IPS-20b (cell line): ENCODE results near the gene KMT2D.
"Not testable (repeated sequence)": the region's sequence is repeated elsewhere in the genome, so short reads cannot be mapped to it uniquely, and the experiment has no call there.

Experiments used
- H3K27ac ChIP-seq: one replicate; pipeline ENCODE4 v1.5.1; 2013; ENCODE audit warnings: low read length
- H3K27me3 ChIP-seq: 2 replicates; pipeline ENCODE4 v1.6.1; 2013; ENCODE audit warnings: mild to moderate bottlenecking, low read length, inconsistent platforms; ENCODE audit not compliant: insufficient read depth
- H3K36me3 ChIP-seq: 2 replicates; pipeline ENCODE4 v1.6.1; 2013; ENCODE audit warnings: low read depth, mild to moderate bottlenecking, inconsistent platforms, low read length, moderate library complexity; ENCODE audit not compliant: insufficient read depth
- H3K4me1 ChIP-seq: 2 replicates; pipeline ENCODE4 v1.6.1; 2013; ENCODE audit warnings: mild to moderate bottlenecking, control low read depth, inconsistent platforms, low read length, moderate library complexity; ENCODE audit not compliant: insufficient read depth
- H3K4me3 ChIP-seq: 2 replicates; pipeline ENCODE4 v1.5.1; 2013; ENCODE audit warnings: mild to moderate bottlenecking, low read length, inconsistent platforms
- H3K9ac ChIP-seq: 2 replicates; pipeline ENCODE4 v1.6.1; 2013; ENCODE audit warnings: low read depth, mild to moderate bottlenecking, inconsistent platforms, low read length, moderate library complexity
- H3K9me3 ChIP-seq: 2 replicates; pipeline ENCODE4 v1.6.1; 2013; ENCODE audit warnings: mild to moderate bottlenecking, low read depth, low read length, inconsistent platforms; ENCODE audit not compliant: insufficient read depth

Gene KMT2D

DNA sequence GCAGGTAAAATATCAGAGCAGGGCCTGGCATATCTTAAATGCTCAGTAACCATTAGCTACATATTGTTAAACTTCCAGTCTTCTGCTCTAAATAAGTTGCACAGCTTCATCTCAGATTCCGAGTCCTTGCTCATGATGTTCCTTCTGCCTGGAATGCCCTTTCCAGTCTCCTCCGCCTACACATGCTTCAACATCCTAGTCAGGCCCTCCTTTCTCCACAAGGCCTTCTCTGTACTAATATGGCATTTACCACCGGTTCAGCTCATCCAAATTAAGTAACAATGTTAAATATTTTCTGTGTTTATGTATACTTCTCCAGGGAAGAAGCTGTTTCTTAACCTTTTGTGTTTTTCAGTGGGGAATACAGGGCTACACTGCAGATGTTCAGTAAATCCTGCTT, 25.5 kb upstream of the KMT2D start:
- H3K4me3 ChIP-seq = no peak overlapping the region
- no peaks in the 10 kb centered on the region for H3K36me3 ChIP-seq
- H3K27ac ChIP-seq = no peak overlapping the region
- H3K4me1 ChIP-seq = no peaks in the 10 kb centered on the region
- H3K9ac ChIP-seq = no peak overlapping the region
- peaks cover 59% of the 10 kb centered on the region for H3K27me3 ChIP-seq
- no peaks in the 10 kb centered on the region for H3K9me3 ChIP-seq

DNA sequence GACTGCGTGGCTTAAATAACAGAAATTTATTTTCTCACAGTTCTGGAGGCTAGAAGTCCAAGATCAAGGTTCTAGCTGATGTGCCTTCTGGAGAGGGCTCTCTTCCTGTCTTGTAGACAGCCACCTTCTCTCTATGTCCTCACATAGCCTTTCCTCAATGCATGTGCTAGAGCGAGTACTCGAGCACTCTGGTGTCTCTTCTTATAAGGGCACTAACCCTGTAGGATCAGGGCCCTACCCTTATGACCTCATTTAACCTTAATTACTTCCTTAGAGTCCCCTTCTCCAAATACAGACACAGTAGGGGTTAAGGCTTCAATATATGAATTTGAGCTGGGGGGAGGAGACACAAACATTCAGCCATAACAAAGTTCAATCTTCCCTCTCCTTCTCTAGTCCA, 23.8 kb upstream of the KMT2D start:
- Histone ChIP-seq H3K27ac (no peak overlapping the region), H3K27me3 (peaks cover 48% of the 10 kb centered on the region), H3K4me3 (no peak overlapping the region), H3K9ac (no peak overlapping the region), H3K9me3 (no peaks in the 10 kb centered on the region), H3K36me3 (no peaks in the 10 kb centered on the region), H3K4me1 (no peaks in the 10 kb centered on the region)

DNA sequence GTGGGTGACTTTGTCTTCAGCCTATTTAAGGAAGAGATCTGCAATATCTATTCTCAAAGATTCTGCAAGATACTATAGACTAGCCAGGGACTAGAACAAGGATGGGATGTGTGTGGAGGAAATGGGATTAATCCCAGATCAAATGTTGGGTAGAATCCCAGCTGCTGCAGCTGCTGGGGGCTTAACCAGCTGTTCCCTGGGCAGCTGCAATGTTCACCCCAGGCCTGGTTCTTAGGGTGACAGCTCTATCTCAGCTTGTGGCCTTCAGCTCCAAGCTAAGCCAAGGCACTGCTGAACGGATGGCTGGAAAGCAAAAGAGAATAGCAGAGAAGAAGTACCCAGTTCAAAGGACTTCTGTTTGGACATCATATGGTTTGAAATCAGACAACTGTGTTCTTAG, 19.2 kb upstream of the KMT2D start:
- no peaks in the 10 kb centered on the region for H3K4me1 ChIP-seq
- no peak overlapping the region for H3K27ac ChIP-seq
- H3K4me3 ChIP-seq = no peak overlapping the region
- H3K9me3 ChIP-seq = no peaks in the 10 kb centered on the region
- peaks cover 17% of the 10 kb centered on the region for H3K27me3 ChIP-seq
- no peaks in the 10 kb centered on the region for H3K36me3 ChIP-seq
- H3K9ac ChIP-seq = no peak overlapping the region

DNA sequence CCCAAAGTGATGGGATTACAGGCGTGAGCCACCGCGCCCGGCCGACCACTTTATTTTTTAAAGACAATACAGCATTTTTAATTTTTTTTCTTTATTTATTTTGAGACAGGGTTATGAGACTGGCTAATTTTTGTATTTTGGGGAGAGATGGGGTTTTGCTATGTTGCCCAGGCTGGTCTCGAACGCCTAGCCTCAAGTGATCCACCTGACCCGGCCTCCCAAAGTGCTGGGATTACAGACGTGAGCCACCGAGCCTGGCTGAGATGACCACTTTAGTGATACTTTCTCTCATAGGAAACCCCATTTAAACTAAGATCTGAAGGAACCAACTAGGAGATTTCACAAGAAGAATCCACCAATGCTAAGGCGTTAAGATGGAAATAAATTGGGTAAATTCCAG, 10.4 kb upstream of the KMT2D start:
- Histone ChIP-seq H3K4me3 (no peak overlapping the region), H3K9ac (no peak overlapping the region), H3K9me3 (no peaks in the 10 kb centered on the region), H3K36me3 (no peaks in the 10 kb centered on the region), H3K27me3 (peaks cover 23% of the 10 kb centered on the region), H3K27ac (no peak overlapping the region), H3K4me1 (0 out of 2 replicates have a peak, but pooled peaks cover 2% of the 10 kb centered on the region)

DNA sequence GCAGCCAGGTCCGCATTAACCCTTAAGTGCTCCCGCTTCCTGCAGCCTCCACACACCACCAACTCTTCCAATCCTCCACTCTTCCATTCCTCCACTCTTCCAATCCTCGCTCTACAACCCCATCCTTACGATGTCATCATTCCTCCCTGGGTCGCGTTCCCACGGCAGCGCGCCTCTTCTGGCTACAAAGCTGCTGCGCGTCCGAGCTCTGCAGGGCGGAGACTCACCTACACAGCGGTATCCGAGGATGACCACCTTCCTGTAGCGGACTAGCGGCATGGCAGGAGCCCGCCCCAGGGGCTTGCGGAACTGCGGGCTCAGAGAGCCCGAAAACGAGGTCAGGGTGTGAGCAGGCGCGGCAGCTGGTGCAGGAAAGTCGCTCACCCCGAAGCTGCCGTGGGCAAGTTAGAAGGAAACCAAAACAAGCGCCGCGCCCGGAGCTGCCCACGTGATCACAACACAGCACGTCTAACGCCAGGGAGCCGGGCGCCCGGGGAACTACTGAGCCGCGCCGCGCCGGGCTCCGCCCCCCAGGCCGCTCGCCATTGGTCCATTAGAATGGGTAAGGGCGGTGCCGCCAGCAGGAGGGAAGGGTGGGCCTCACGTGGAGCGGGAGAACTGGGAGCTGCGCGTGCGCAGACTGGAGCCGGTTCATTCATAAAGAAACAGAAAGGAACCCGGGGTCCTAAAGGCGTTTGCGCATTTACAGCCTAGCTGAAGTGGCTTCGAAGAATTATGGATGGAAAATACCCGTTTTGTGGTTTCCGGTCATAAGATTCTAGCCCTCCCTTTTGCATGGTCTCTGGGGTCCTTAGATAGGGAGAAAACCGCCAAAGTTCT, 9.1 kb upstream of the KMT2D start, which contains the start of gene RHEBL1:
Gene RHEBL1 (minus strand): TSS at position 473 of the 840 bp plus-strand sequence. CDS start 194 bp downstream, at position 279.
- Histone ChIP-seq H3K27me3 (peaks cover 23% of the 10 kb centered on the region), H3K4me1 (0 out of 2 replicates have a peak, but pooled peaks cover 2% of the 10 kb centered on the region), H3K9me3 (no peaks in the 10 kb centered on the region), H3K27ac (no peak within 1 kb of the TSS), H3K4me3 (peak within 1 kb of the TSS; percentile 80), H3K36me3 (peaks cover 2% of the 10 kb centered on the region; the same call in 1 of the 2 replicates), H3K9ac (peak within 1 kb of the TSS; percentile 40; the same call in 1 of the 2 replicates)

DNA sequence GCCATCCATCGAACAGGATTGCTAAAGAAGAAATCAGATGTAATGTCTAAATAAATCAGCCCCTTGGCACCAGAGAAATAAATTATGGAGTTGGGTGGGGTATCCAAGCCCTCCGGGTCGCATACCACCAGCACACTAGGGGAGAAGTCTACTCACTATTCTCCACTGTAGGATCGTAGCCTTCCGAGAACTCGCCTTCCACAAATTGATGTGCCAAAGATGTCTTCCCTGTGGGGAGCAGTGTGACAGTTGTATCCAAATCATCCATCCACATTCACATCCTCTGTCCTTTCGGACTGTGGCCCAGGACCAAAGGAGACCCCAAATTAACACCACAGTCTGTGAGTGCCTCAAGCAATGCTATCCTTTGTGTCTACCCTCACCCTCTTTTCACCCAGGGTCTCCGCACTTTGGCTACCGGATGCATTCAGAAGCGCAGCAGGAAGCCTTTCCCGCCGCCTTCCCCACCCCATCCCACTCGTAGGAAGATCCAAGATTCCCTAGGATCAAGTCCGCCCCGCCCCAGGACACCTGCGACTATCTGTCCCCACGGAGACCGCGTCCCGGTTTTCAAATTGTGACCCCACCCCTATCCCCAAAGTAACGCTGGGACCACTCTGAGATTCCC, 8.4 kb upstream of the KMT2D start:
- Histone ChIP-seq H3K4me3 (peak overlapping the region; percentile 80), H3K4me1 (0 out of 2 replicates have a peak, but pooled peaks cover 2% of the 10 kb centered on the region), H3K9ac (peak overlapping the region; percentile 40; the same call in 1 of the 2 replicates), H3K27ac (no peak overlapping the region), H3K9me3 (no peaks in the 10 kb centered on the region), H3K27me3 (peaks cover 23% of the 10 kb centered on the region), H3K36me3 (peaks cover 3% of the 10 kb centered on the region; the same call in 1 of the 2 replicates)

DNA sequence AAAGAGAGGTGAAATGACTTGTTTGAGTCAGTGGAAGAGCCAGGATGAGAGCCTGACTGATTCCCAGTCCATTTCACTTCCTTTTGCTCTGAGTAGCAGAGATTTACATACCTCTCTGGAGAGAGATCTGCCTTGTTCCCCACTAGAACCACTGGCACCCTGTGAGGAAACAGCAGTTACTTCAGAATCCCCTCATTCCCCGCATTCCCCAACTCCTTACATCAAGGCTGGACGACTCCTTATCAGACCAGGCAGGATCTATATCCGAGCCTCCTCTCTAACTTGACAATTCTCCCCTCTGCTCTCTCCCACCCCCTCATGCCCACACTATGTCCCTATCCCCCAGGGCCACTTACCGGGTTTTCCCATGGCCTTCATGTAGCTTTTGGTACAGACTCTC, 5.5 kb upstream of the KMT2D start:
- H3K4me1 ChIP-seq = 0 out of 2 replicates have a peak, but pooled peaks cover 2% of the 10 kb centered on the region
- no peaks in the 10 kb centered on the region for H3K9me3 ChIP-seq
- H3K27me3 ChIP-seq = peaks cover 18% of the 10 kb centered on the region
- H3K36me3 ChIP-seq = peaks cover 3% of the 10 kb centered on the region; the same call in 1 of the 2 replicates
- H3K4me3 ChIP-seq = no peak overlapping the region
- no peak overlapping the region for H3K9ac ChIP-seq
- H3K27ac ChIP-seq = no peak overlapping the region

DNA sequence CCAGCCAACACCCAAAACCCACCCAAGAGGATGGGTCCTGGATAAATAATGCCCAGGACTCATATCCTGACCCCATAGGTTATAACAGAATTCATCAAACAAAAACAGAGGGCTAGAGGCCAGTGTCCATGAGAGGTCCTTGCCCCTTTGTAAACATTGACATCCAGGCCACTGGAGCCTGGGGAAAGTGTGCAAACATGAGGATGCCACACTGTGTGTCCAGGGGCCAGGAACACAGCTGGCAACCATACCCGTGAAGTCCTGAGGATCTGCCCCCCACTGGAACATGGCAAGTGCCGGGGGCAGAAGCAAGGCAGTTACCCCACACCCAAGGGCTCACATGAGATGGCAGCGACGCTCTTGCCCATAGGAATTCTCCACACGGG, 4.2 kb upstream of the KMT2D start:
- no peaks in the 10 kb centered on the region for H3K4me1 ChIP-seq
- no peaks in the 10 kb centered on the region for H3K9me3 ChIP-seq

DNA sequence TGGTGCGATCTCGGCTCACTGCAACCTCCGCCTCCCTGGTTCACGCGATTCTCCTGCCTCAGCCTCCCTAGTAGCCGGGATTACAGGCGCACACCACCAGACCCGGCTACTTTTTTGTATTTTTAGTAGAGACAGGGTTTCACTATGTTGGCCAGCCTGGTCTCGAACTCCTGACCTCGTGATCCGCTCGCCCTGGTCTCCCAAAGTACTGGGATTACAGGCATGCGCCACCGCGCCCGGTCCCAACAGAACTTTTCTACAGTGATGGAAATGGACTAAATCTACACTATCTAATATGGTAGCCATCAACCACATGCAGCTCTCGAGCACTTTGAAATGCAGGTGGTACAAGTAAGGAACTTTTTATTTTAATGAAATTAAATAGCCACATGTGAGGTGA, 1.3 kb upstream of the KMT2D start:
- H3K4me1 ChIP-seq, H3K9ac ChIP-seq, H3K36me3 ChIP-seq, H3K4me3 ChIP-seq, H3K27ac ChIP-seq, H3K9me3 ChIP-seq, H3K27me3 ChIP-seq: not testable (repeated sequence)

More for the DNA sequence above, 4.2 kb upstream of the KMT2D start:
- no peak overlapping the region for H3K4me3 ChIP-seq
- peaks cover 3% of the 10 kb centered on the region; the same call in 1 of the 2 replicates for H3K36me3 ChIP-seq
- peaks cover 16% of the 10 kb centered on the region for H3K27me3 ChIP-seq
- no peak overlapping the region for H3K27ac ChIP-seq
- no peak overlapping the region for H3K9ac ChIP-seq

DNA sequence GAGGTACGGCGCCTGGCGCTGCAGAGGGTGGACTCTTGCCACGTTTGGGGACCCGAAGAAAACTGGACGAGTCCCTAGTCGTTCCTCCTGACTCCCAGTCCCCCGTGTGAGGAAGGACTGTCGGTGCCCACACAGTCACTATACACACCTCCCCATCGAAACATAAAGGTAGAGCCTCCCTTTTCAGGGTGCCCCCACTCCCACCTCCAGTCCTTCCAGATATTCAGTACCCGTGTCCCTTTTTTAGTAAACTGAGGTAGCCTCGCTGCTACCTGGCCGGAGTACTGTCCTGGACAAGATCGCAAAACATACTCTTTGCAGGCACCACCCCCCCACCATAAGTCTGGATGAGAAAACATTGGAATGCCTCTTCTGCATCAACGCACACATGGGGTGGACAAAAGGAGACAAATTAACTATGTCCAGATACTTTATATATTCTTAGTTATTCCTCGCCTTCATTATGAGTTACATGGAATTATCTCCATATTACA, 610 bp upstream of the KMT2D start:
- H3K27ac ChIP-seq = peak overlapping the region; percentile 94
- H3K27me3 ChIP-seq = no peaks in the 10 kb centered on the region

DNA sequence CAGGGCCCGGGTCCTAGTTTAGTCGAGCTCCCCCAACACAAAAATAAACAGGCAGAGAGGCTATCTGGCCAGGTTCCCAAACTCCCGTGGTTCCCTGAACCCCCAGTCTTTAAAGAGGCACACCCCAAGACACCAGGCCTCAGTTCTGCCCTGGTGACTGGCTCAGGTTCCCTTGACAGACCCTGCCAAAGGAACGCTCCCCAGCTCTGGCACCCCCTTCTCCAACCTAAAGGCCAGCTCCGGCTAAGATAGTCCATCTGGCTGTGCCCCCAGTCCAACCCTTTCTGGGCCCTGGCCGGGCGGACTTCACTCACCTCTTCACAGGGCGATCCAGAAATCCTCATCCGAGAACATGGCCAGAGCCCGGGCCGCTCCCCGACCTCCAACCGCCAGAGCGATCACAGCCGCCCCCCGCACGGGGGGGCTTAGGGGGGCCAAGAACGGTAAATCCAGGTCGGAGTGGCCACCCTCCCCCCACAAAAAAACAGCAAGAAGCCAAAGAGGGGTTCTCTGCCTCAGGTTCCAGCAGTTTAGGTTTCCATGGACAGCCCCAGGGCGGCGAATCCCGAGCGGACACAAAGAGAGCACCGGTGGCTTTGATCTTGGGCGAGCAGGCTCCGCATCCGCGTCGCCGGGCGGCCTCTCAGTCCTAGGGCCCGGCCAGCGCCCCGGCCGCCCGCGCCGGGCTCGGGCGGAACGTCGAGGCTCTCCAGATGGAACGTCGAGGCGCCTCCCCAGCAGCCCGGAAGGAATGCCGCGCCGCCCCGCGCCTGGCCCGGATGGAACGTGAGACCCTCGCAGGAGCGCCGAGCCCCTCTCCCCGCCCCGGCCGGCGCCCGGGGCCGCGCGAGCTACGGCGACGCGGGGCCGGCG, 1.1 kb downstream of the KMT2D start:
- H3K27ac ChIP-seq = peak overlapping the region; percentile 94
- peaks cover 14% of the 10 kb centered on the region for H3K36me3 ChIP-seq
- no peaks in the 10 kb centered on the region for H3K27me3 ChIP-seq
- peak overlapping the region; percentile 98 for H3K9ac ChIP-seq
- H3K4me3 ChIP-seq = peak overlapping the region; percentile 89
- H3K4me1 ChIP-seq = peaks cover 17% of the 10 kb centered on the region
- no peaks in the 10 kb centered on the region for H3K9me3 ChIP-seq

More for the DNA sequence above, 610 bp upstream of the KMT2D start:
- H3K4me1 ChIP-seq = peaks cover 8% of the 10 kb centered on the region; the same call in 1 of the 2 replicates
- peaks cover 3% of the 10 kb centered on the region; the same call in 1 of the 2 replicates for H3K36me3 ChIP-seq
- H3K9ac ChIP-seq = peak overlapping the region; percentile 98; the same call in 1 of the 2 replicates
- H3K4me3 ChIP-seq = peak overlapping the region; percentile 89
- H3K9me3 ChIP-seq = no peaks in the 10 kb centered on the region
